Uterus (tissue), 4 donors: Measurements from ENCODE around the gene NFATC1. TPM values are rescaled to one million over a fixed set of nuclear protein-coding genes. Genes with fewer than 3 reads are reported as not detected.

Experiments
- DNase-seq, 2 donors: peaks; one replicate each; pipeline ENCODE4 v3.0.0-alpha.2; 2019 to 2020
- H3K27ac ChIP-seq, 2 donors: fragments of 200-600 bp; sonication (generic); 1 replicate in 1 of 2; 2 replicates in 1 of 2; pipeline ENCODE4 v1.5.1; 2016 to 2018
- H3K27me3 ChIP-seq, 2 donors: fragments of 200-600 bp; sonication (generic); one replicate each; pipeline ENCODE4 v1.5.1; 2018 to 2019; ENCODE audit warnings: control low read depth in 1 of 2
- H3K36me3 ChIP-seq, 2 donors: fragments of 200-600 bp; sonication (generic); one replicate each; pipeline ENCODE4 v1.5.1; 2019; ENCODE audit warnings: control low read depth in 1 of 2
- H3K4me1 ChIP-seq, 2 donors: fragments of 200-600 bp; sonication (generic); one replicate each; pipeline ENCODE4 v1.5.1; 2018 to 2019; ENCODE audit warnings: control low read depth in 1 of 2
- H3K4me3 ChIP-seq, 2 donors: fragments of 200-600 bp; sonication (generic); 1 replicate in 1 of 2; 2 replicates in 1 of 2; pipeline ENCODE4 v1.5.1; 2018 to 2019; ENCODE audit warnings: mild to moderate bottlenecking in 1 of 2
- H3K9me3 ChIP-seq, 2 donors: fragments of 200-600 bp; sonication (generic); one replicate each; pipeline ENCODE4 v1.5.1; 2019; ENCODE audit warnings: control low read depth in 1 of 2
- POLR2A ChIP-seq, 2 donors: fragments of 450-650 bp; IDR thresholded peaks; one replicate each; pipeline ENCODE4 v1.6.1; 2016; ENCODE audit warnings: antibody characterized with exemption in 2 of 2, mild to moderate bottlenecking in 1 of 2, moderate library complexity in 1 of 2
- intact Hi-C: fragments of 100-400 bp; cut with DNase I; formaldehyde crosslinking; loops from one replicate; pipeline ENCODE4 v1.15.1; 2023; ENCODE audit warnings: low total_unique reads
- total RNA-seq, 4 donors: library from RNA; depleted of rRNA in 3 of 4; stranded (reverse); fragments of >200 nt in 3 of 4; gene quantifications; one replicate each; pipeline versions ENCODE4 v1.1.0 to v1.2.4, GENCODE V29; 2014 to 2023
- TF ChIP-seq, protein P1 (sequence below), 4 experiments: fragments of 200-600 bp in 2 of 4; fragments of 450-650 bp in 2 of 4; sonication (generic) in 2 of 4; IDR thresholded peaks; one replicate each; pipeline ENCODE4 v1.5.1; 2016 to 2019; ENCODE audit warnings: antibody characterized with exemption in 4 of 4, mild to moderate bottlenecking in 2 of 4, moderate library complexity in 1 of 4
- donor health status: DM: yes; HTN: yes; CAD: no.

The NFATC1 gene
- total RNA-seq, 4 donors from 2014 or later, result 9.2 to 25.1 (median 14.6) TPM

DNA sequence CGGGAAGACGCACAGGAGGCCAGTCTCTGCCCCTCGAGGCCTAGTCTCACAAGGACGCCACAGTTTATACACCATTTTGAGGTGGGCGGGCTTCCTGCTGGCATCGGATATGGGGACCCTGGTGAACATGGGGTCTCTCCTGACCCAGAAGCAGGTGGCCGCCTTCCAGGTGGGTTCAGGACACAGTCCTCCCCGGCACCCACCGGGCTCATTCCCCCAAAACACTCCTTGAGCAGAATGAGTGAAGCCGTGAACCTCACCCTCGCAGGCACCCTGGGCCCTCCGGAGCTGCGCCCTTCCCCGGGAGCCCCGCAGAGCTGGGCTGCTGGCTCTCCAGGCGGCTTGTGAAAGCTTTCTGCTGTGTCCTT lies 6.5 kb downstream of the NFATC1 start:
- intact Hi-C loops, result no loop called here

GRCh38 chr18:79402977-79403722 lies 7.4 kb downstream of the NFATC1 start:
- Histone ChIP-seq H3K9me3 (no peaks in the 10 kb centered on the region), H3K4me1 (no peaks in the 10 kb centered on the region), H3K36me3 (no peaks in the 10 kb centered on the region), H3K27ac (peak overlapping the region; percentile 37 to 42), H3K4me3 (no peak overlapping the region), H3K27me3 (no peaks in the 10 kb centered on the region)
- intact Hi-C loops, result no loop called here
- TF ChIP-seq POLR2A (IDR thresholded peaks at IDR 0.05), result no peak
- TF ChIP-seq, protein P1, sequence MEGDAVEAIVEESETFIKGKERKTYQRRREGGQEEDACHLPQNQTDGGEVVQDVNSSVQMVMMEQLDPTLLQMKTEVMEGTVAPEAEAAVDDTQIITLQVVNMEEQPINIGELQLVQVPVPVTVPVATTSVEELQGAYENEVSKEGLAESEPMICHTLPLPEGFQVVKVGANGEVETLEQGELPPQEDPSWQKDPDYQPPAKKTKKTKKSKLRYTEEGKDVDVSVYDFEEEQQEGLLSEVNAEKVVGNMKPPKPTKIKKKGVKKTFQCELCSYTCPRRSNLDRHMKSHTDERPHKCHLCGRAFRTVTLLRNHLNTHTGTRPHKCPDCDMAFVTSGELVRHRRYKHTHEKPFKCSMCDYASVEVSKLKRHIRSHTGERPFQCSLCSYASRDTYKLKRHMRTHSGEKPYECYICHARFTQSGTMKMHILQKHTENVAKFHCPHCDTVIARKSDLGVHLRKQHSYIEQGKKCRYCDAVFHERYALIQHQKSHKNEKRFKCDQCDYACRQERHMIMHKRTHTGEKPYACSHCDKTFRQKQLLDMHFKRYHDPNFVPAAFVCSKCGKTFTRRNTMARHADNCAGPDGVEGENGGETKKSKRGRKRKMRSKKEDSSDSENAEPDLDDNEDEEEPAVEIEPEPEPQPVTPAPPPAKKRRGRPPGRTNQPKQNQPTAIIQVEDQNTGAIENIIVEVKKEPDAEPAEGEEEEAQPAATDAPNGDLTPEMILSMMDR (IDR thresholded peaks at IDR 0.05), result no peak
- peak; percentile 61 to 64 for DNase-seq

More for the DNA sequence above, 6.5 kb downstream of the NFATC1 start:
- Histone ChIP-seq H3K27ac (peak overlapping the region in 1 of 2 donors; percentile 88), H3K4me1 (no peaks in the 10 kb centered on the region), H3K9me3 (no peaks in the 10 kb centered on the region), H3K4me3 (no peak overlapping the region), H3K36me3 (no peaks in the 10 kb centered on the region), H3K27me3 (no peaks in the 10 kb centered on the region)
- TF ChIP-seq, protein P1 (IDR thresholded peaks at IDR 0.05), result no peak
- TF ChIP-seq POLR2A (IDR thresholded peaks at IDR 0.05), result no peak
- DNase-seq, result no peak

DNA sequence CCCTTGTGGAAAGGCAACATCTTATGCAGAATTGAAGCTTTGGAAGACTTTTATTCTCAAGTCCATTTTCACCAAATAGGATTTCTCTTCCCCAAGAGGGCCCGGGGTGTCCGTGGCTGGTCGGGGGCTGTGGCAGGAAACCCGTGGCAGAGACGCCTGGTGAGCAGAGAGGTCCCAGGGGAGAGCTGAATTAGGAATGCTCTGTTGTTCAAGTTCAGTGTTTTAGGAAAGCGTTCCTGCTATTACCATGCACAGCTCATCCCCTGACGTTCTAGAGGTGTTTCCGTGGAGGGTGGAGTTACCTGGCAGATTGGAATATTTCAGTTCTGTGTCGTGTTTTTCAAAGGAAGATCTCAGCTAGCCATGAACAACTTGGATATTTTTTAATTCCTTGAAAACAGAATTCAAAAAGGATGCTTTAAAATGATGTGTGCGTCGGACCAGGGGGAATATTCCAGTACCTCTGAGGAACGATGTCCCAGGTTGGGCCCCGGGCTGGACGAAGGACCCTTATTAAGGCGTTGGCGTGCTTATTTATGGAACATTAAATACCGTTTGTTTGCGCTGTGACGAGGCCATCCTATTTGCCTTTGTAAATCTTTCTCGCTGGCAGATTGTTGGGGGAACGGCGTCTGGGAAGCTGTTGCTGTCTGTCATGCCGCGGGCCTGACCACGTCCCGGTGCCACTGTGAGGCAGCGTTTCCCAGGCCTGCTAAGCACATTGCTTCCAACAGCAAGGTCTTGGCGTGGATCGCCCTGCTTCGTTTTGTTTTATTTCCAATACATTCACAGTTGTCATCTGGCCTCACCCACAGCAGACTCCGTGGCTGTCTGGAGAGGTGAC lies 8.2 kb downstream of the NFATC1 start:
- Histone ChIP-seq H3K4me1 (no peaks in the 10 kb centered on the region), H3K9me3 (no peaks in the 10 kb centered on the region), H3K4me3 (no peak overlapping the region), H3K27ac (peak overlapping the region; percentile 37 to 42), H3K27me3 (no peaks in the 10 kb centered on the region), H3K36me3 (no peaks in the 10 kb centered on the region)
- DNase-seq, result no peak
- intact Hi-C loops, result no loop called here
- no peak for TF ChIP-seq POLR2A (IDR thresholded peaks at IDR 0.05)
- TF ChIP-seq, protein P1 (IDR thresholded peaks at IDR 0.05), result no peak

DNA sequence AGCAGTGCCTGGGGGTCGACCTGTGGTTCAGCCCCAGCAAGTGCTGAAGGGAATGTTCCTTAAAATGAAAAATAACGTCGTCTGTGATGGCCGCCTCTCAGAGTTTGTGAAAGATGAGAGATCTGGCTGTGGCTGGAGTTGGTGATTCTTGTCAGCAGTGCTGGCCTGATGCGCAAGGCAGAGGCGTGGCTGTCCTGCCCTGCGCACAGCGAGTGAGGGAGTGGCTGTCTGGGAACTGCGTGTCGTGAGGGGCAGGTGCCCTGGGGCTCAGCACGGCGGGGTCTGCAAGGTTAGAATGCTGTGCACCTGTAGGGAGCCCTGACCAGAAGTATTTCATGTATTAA lies 8.8 kb downstream of the NFATC1 start:
- intact Hi-C loops, result no loop called here
- no peak for DNase-seq
- TF ChIP-seq POLR2A (IDR thresholded peaks at IDR 0.05), result no peak
- TF ChIP-seq, protein P1 (IDR thresholded peaks at IDR 0.05), result no peak
- no peaks in the 10 kb centered on the region for H3K4me1 ChIP-seq
- no peaks in the 10 kb centered on the region for H3K27me3 ChIP-seq
- no peaks in the 10 kb centered on the region for H3K9me3 ChIP-seq
- H3K4me3 ChIP-seq, result no peak overlapping the region
- no peaks in the 10 kb centered on the region for H3K36me3 ChIP-seq
- no peak overlapping the region for H3K27ac ChIP-seq
